Transverse colon (tissue), 4 donors: ENCODE results near the gene ZNF91. TPM values are rescaled to one million over a fixed set of nuclear protein-coding genes. Genes with fewer than 3 reads are reported as not detected.

ENCODE experiments used
- DNase-seq: peaks from one replicate; pipeline ENCODE4 v3.0.0-alpha.2; 2019
- H3K27ac ChIP-seq, 4 donors: fragments of 200-600 bp; sonication (generic); 2 replicates each; pipeline ENCODE4 v1.5.1; 2016 to 2018; ENCODE audit warnings: inconsistent platforms in 4 of 4
- H3K27me3 ChIP-seq: fragments of 200-600 bp; sonication (generic); 2 replicates; pipeline ENCODE4 v1.5.1; 2017; ENCODE audit warnings: inconsistent platforms
- H3K36me3 ChIP-seq, 4 donors: fragments of 200-600 bp; sonication (generic); 2 replicates each; pipeline ENCODE4 v1.5.1; 2017 to 2019; ENCODE audit warnings: inconsistent platforms in 4 of 4
- H3K4me1 ChIP-seq, 4 donors: fragments of 200-600 bp; sonication (generic); 2 replicates each; pipeline ENCODE4 v1.5.1; 2017 to 2020; ENCODE audit warnings: inconsistent platforms in 4 of 4
- H3K4me3 ChIP-seq, 4 donors: fragments of 200-600 bp; sonication (generic); 1 replicate in 1 of 4; 2 replicates in 3 of 4; pipeline versions ENCODE4 v1.5.1 to v1.6.1; 2017 to 2019; ENCODE audit warnings: inconsistent platforms in 4 of 4
- H3K9me3 ChIP-seq, 2 donors: fragments of 200-600 bp; sonication (generic); 2 replicates each; pipeline ENCODE4 v1.5.1; 2017 to 2019; ENCODE audit warnings: inconsistent platforms in 2 of 2
- CTCF ChIP-seq, 5 experiments: fragments of 200-600 bp in 3 of 5; fragments of 450-650 bp in 2 of 5; sonication (generic) in 3 of 5; IDR thresholded peaks; 1 replicate in 2 of 5; 2 replicates in 3 of 5; pipeline ENCODE4 v1.5.1; 2016 to 2017; ENCODE audit warnings: antibody characterized with exemption in 5 of 5, inconsistent platforms in 3 of 5, mild to moderate bottlenecking in 2 of 5, moderate library complexity in 1 of 5
- EP300 ChIP-seq: sonication (generic); formaldehyde crosslinking; IDR thresholded peaks from one replicate; pipeline ENCODE4 v1.6.1; 2017; ENCODE audit warnings: antibody characterized with exemption, low read depth
- POLR2A ChIP-seq: fragments of 450-650 bp; IDR thresholded peaks from one replicate; pipeline ENCODE4 v1.6.1; 2016; ENCODE audit warnings: antibody characterized with exemption, mild to moderate bottlenecking, moderate library complexity
- POLR2AphosphoS5 ChIP-seq, 3 donors: sonication (generic); formaldehyde crosslinking; IDR thresholded peaks; one replicate each; pipeline ENCODE4 v1.6.1; 2016; ENCODE audit warnings: antibody characterized with exemption in 3 of 3
- WGBS, 2 donors: methylation state at CpG; one replicate each; pipeline ENCODE4 v1.1.5; 2018; ENCODE audit warnings: low coverage in 1 of 2; 5-methylcytosine and 5-hydroxymethylcytosine counted together
- in situ Hi-C, 4 donors: fragments of 200-750 bp; cut with MboI; loops; one replicate each; pipeline versions ENCODE4 v1.15.0 to v1.15.1; 2017; ENCODE audit warnings: low sequenced_read_pairs in 3 of 4, low pct_ligation_motif_present in 1 of 4, low pct_unique_long_range_greater_than_20kb in 1 of 4
- intact Hi-C: fragments of 100-400 bp; cut with DNase I; formaldehyde crosslinking; loops from one replicate; pipeline ENCODE4 v1.15.1; 2023; ENCODE audit warnings: low total_unique reads
- total RNA-seq, 4 donors: library from RNA; depleted of rRNA; stranded (reverse); fragments of >200 nt; gene quantifications; one replicate each; pipeline ENCODE4 v1.1.0, GENCODE V29; 2016

ZNF91 gene
- total RNA-seq, 4 donors from 2014 or later: 93.9 to 236 (median 157) TPM

GRCh38 chr19:23351806-23352205 is 43.5 kb downstream of the ZNF91 start:
- 100% methylated on average over 4 of the region's 4 CpGs; no CpG with 5 or more reads in 1 of the 2 donors for WGBS, 2 donors
- in situ Hi-C loops (no loop called here), intact Hi-C loops (no loop called here)
- Histone ChIP-seq H3K27me3 (no peaks in the 10 kb centered on the region), H3K36me3 (peaks cover 0 to 92% (median 36%) of the 10 kb centered on the region in 4 donors), H3K9me3 (peaks cover 94 to 98% of the 10 kb centered on the region in 2 donors), H3K27ac (no peak overlapping the region), H3K4me1 (no peaks in the 10 kb centered on the region), H3K4me3 (no peak overlapping the region)
- DNase-seq: no peak
- TF ChIP-seq EP300 (no peak), POLR2AphosphoS5 (IDR thresholded peaks at IDR 0.05) (no peak), POLR2A (no peak), CTCF (IDR thresholded peaks at IDR 0.05) (no peak)

- in situ Hi-C loops: no loop called here
- Histone ChIP-seq H3K36me3 (peaks cover 0 to 85% (median 26%) of the 10 kb centered on the region in 4 donors), H3K27ac (no peak overlapping the region), H3K27me3 (no peaks in the 10 kb centered on the region), H3K9me3 (peaks cover 83% of the 10 kb centered on the region in 2 donors), H3K4me1 (no peaks in the 10 kb centered on the region), H3K4me3 (no peak overlapping the region)
- intact Hi-C loops: no loop called here
- DNase-seq: no peak
- WGBS, 2 donors: 96 to 100% methylated on average over 6 to 7 of the region's 7 CpGs
- TF ChIP-seq CTCF (IDR thresholded peaks at IDR 0.05) (no peak), EP300 (no peak), POLR2AphosphoS5 (IDR thresholded peaks at IDR 0.05) (no peak)
These were observed 48.6 kb downstream of the ZNF91 start for GRCh38 chr19:23346696-23347095.

DNA sequence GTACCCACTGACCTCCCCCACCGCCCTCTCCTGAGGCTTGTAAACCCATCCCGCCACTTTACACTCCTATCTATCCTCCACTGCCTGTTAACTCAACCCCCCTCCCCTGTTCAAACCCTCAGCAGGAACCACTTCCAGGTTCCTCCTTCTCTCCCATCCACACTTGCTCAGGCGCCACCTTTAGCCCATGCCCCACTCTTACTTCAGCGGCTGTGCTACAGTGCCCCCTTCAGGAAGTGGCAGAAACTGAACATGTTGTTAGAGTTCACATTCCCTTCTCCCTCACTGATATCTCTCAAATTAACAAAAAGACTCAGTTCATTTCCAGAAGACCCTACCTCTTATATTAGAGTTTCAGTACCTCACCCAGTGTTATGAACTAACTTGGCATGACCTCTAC is 49.4 kb downstream of the ZNF91 start:
- Histone ChIP-seq H3K27me3 (no peaks in the 10 kb centered on the region), H3K27ac (no peak overlapping the region), H3K4me1 (no peaks in the 10 kb centered on the region), H3K4me3 (no peak overlapping the region), H3K9me3 (peaks cover 77 to 83% of the 10 kb centered on the region in 2 donors), H3K36me3 (peaks cover 0 to 85% (median 25%) of the 10 kb centered on the region in 4 donors)
- no peak for TF ChIP-seq CTCF (IDR thresholded peaks at IDR 0.05)
- TF ChIP-seq POLR2A: no peak
- no peak for TF ChIP-seq POLR2AphosphoS5 (IDR thresholded peaks at IDR 0.05)
- TF ChIP-seq EP300: no peak
- in situ Hi-C loops (no loop called here), intact Hi-C loops (no loop called here)
- WGBS, 2 donors: 90 to 96% methylated on average over 4 of the region's 4 CpGs
- DNase-seq: no peak

DNA sequence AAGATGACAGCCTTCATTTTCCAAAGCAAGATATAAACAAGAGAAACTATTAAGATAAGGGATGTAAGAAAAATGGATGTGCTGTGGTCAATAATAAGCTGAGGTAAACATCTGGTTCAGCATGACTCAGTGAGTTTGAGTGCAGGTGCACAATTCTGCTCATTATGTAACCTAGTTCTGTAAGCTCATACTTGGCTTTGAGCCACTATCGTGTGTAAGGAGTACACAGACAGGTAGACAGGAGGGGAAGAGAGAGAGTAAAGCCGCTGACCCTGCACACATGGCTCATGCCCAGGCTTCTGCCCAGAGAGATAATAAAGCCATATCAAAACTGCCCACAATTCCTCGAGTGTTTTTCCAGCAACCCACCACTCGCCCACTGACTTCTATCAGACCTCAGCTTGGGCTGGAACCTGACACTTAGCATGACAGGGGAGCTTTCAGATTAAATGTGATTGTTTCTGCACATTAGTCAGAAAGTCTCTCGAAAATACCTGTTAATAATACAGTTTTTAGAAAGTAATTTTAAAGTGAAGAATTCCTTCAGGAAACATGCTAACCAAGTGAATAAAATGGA is 51.7 kb downstream of the ZNF91 start:
- intact Hi-C loops (no loop called here), in situ Hi-C loops (no loop called here)
- H3K4me3 ChIP-seq: no peak overlapping the region
- H3K4me1 ChIP-seq: no peaks in the 10 kb centered on the region
- no peaks in the 10 kb centered on the region for H3K27me3 ChIP-seq
- no peak for DNase-seq
- peaks cover 0 to 84% (median 25%) of the 10 kb centered on the region in 4 donors for H3K36me3 ChIP-seq
- peaks cover 76 to 82% of the 10 kb centered on the region in 2 donors for H3K9me3 ChIP-seq
- WGBS, 2 donors: 92 to 94% methylated on average over 4 to 5 of the region's 5 CpGs
- no peak overlapping the region for H3K27ac ChIP-seq
- no peak for TF ChIP-seq CTCF (IDR thresholded peaks at IDR 0.05)
- TF ChIP-seq POLR2A: no peak
- TF ChIP-seq EP300: no peak
- TF ChIP-seq POLR2AphosphoS5 (IDR thresholded peaks at IDR 0.05): no peak
